K562 treated with DMSO at 1 percent for 4 hours (cell line): ENCODE results near the gene MARS2. TPM values are rescaled to one million over a fixed set of nuclear protein-coding genes. Genes with fewer than 3 reads are reported as not detected.

Experiments used
- total RNA-seq: library from RNA; unstranded; fragments of 300-600 nt; gene quantifications from 2 replicates; pipeline ENCODE4 v1.2.3, GENCODE V29; 2022; ENCODE audit not compliant: insufficient read depth

Gene MARS2
- total RNA-seq, result 5.1 and 5.5 TPM in 2 replicates

DNA sequence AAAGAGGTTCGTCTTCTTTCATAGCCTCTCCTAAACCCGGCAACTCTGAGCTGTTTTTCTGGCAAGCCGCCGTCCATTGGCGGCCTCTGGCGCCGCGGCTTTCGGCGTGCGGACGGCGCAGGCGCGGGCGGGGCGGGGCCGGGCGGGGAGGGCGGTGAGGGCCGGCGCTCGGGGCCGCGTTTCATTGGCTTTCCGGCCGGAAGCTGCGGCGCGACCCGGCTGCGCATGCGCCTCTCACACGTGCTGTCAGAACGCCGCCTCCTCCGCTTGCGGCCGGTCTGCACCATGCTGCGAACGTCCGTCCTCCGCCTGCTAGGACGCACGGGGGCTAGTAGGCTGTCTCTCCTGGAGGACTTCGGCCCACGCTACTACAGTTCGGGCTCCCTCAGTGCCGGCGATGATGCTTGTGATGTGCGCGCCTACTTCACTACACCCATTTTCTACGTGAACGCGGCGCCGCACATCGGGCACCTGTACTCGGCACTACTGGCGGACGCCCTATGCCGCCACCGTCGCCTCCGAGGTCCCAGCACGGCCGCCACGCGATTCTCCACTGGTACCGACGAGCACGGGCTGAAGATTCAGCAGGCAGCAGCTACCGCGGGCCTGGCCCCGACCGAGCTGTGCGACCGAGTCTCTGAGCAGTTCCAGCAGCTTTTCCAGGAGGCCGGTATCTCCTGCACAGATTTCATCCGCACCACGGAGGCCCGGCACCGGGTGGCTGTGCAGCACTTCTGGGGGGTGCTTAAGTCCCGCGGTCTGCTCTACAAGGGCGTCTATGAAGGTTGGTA, at the start of gene MARS2:
TSS of gene MARS2 (plus strand) at position 249 of the 791 bp plus-strand sequence. CDS start at position 286, 37 bp downstream.

DNA sequence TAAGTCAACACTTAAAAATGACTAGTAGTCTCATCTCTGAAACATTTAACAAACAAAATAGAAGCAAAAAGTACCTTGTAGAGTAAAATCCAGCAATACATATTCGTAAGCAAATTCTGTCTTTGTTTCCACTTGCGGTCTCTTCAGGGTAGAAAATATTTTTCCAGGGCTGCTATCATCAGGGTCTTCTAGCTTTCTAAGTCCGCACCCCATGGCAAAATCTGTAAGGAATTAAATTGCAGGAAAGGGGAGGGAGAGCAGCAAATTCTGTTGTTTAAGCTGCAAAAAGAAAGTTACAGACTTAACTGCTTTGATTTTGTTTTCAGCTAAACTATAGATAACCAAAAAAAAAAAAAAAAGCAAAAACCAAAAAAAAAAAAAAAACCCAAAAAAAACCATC, 29.9 kb upstream of the MARS2 start, which contains the start of gene RFTN2:
TSS of gene RFTN2 (minus strand) at position 342 of the 400 bp plus-strand sequence. CDS start at position 213, 129 bp downstream.

Other genes with a start within 250 kb of the MARS2 start
- gene HSPD1, start 205.5 kb upstream of the MARS2 start, total RNA-seq, result 227 and 231 TPM in 2 replicates
- 116 and 135 TPM in 2 replicates for gene HSPE1, start 205.0 kb upstream of the MARS2 start, total RNA-seq
- gene MOB4, start 189.3 kb upstream of the MARS2 start, total RNA-seq, result 14.7 and 15.5 TPM in 2 replicates
- gene RFTN2, start 29.8 kb upstream of the MARS2 start, total RNA-seq, result not detected in 2 replicates
- gene BOLL, start 80.0 kb downstream of the MARS2 start, total RNA-seq, result not detected in 2 replicates
- 6.2 and 9.3 TPM in 2 replicates for gene PLCL1, start 99.2 kb downstream of the MARS2 start, total RNA-seq